GM18520 (cell line): ENCODE data around the gene CHL1.
A peak's percentile ranks its signal among the peaks of the same experiment; 100 is the strongest.
"Not testable (repeated sequence)": the region's sequence is repeated elsewhere in the genome, so short reads cannot be mapped to it uniquely, and the experiment has no call there.

Experiments
- ATAC-seq: cut with Tn5 transposase; IDR thresholded peaks from one replicate; pipeline ENCODE4 v1.9.1; 2021; ENCODE audit not compliant: unreplicated experiment

The CHL1 gene

GRCh38 chr3:330494-331115 is 134.0 kb downstream of the CHL1 start:
- ATAC-seq, result no peak

DNA sequence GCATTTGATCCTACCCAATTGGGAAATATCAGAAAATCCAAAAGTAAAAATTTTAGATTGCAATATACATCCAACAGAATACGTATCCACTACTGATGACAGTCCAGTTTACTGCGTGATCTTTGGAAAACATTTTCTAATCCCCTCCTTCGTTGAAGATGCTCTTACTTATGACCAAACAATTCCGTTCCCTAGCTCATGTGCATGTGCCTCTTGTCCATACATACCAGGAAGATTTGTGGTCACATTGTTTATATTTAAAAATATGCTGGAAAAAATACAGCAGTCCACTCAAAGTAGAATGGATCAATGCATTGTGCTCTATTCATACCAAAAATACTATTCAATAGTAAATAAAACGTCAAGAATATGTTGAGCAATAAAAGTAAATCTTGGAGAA is 135.3 kb downstream of the CHL1 start:
- ATAC-seq, result no peak

DNA sequence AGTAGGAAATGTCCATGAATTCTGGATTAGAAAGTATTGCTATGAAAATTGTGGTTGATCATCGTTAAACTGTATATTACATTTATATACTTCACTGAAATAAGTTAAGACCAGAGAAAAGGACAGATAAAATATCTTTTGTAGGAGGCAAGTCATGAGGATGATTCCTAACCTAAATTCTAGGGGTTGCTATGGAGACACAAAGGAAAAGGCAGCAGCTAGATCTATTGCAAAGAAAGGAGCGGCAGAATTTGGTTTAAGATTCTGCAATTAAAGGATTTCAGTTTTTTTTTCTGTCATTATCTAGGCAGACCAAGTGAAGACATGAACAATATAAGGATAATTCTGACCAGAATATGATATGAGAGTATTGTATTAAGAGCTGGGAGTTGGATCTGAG is 136.1 kb downstream of the CHL1 start:
- no peak for ATAC-seq

DNA sequence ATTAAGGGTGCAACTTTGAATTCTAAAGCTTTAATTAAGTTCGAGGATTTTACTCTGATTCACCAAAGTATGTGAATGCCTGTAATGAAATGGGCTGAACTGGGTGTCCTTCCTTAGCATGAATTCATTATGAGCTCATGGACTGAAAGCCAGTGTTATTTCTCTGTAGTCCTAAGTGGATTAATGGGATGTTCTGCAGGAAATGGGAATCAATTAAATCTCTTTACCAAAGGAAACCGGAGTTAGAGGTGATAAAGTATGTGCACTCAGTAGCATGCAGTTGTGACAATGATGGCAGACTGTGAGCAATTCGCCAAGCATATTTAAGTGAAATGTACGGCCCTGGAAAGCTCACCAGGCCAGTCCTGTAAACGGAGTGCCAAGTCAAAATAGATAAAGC is 138.7 kb downstream of the CHL1 start:
- ATAC-seq, result no peak

- no peak for ATAC-seq
These were observed 142.8 kb downstream of the CHL1 start for GRCh38 chr3:339351-339750.

- ATAC-seq, result no peak
These were observed 145.4 kb downstream of the CHL1 start for GRCh38 chr3:341998-342397.

- no peak for ATAC-seq
These were observed 149.6 kb downstream of the CHL1 start for GRCh38 chr3:346186-346585.

DNA sequence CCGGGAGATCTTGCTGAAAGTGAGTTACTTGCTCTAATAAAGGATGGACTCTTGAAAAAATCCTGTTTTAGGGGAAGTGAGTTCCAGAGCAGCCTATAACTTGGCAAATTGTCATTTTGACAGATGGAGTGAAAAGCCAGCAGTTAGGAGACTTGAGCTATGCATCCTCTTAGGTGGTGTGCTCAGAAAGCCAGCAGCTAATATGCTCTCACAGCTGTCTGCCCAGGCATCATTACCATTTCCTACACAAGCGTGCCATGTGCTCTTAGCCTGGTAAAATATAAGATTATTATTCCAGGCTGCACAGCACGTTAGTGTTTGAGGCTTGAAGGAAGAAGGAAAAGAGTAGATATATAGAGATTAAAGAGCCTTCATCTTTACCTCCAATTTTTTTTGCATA is 151.0 kb downstream of the CHL1 start:
- ATAC-seq, result no peak

DNA sequence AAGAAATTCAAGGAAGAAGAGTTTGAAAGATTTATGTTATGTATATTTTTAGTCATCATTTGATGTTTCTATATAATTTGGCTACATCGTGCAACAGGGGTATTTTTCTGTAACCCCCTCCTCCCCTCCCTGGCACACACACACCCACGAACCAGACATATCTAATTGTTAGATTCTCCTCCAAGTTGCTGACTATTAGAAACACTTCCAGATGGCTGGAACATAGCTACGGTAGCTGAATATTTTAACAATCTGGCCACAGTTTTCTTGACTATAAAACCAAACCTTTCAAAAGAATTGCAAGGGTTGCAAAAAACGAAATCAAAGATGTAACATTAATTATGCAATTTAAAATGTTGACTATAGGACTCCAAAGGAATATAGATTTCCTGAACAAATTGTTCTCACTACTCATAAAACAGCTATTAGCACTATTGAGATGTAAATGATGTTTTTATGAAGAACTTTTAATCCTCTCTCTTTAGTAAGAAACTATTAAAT is 154.4 kb downstream of the CHL1 start:
- no peak for ATAC-seq

DNA sequence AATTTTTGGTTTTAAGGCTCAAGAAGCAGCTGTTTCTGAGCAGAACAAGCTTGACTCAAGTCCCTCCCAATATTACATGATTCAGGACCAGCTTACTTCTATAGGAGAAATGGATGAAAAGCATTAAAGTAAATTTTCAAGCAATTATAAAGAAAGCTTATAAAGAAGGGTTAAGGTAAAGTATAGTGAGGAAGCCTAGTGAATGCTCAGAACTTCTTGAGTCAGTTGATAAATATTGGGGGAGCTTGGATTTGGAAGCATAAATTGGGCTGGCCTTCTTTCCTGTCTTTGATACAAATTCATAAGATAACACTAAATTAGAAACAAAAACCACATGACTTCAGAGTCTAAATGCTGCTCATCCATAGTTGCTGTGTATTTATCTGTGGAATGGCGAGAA is 156.0 kb downstream of the CHL1 start:
- no peak for ATAC-seq

DNA sequence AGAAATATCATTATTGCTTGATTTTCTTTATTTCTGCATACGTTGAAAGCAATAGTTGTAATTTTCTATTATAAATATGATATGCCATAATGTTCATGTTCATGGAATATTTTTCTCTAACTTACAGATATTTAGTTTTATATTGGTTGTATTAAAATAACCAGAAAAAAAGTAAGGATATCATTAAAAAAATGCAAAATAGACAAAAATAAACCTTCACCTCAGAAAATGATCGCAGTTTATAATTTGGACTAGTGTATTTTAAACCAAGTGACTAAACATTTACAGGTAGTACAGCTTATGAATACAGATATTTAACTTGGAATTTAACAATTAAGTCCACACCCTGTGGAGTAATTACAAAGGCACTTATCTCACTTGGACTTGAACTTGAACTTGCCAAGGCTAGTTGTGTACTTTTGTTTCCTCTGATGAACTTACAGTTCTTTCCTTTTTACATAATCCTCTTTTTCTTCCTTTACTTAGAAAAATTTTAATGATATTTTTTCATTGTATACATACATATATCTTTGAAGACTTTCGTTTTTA is 156.7 kb downstream of the CHL1 start:
- ATAC-seq, result no peak

- peak; percentile 56 for ATAC-seq
These were observed 157.9 kb downstream of the CHL1 start for GRCh38 chr3:354432-354831.

GRCh38 chr3:355622-356021 is 159.1 kb downstream of the CHL1 start:
- no peak for ATAC-seq

- ATAC-seq, result no peak
These were observed 160.4 kb downstream of the CHL1 start for GRCh38 chr3:356952-357351.

GRCh38 chr3:359672-360071 is 163.1 kb downstream of the CHL1 start:
- ATAC-seq, result no peak

DNA sequence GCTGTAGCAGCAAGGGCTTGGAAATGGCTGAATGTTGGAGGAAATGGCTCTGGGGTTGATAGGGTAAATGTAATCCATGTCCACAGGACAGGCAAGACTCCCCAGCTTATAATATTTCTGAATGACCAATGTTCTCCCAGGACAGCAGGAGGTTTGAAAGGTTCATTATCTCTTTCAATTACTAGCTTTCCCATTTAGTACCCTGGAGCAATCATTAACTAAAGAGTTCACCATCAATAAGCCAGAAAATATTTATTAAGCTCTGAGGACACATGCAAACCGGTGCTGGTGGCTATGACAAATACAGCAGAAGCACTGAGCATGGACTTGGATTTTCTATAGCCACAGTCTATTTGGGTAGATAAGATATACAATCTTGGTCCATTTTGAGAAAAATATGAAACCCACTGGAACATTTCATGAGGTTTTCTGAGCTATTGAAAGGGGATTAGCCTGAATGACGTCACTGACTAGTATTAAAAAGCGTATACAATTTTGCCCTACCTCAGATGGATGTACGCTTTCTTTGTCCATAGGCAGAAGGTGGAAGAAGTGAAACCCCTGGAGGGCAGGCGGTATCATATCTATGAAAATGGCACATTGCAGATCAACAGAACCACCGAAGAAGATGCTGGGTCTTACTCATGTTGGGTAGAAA is 166.2 kb downstream of the CHL1 start:
- no peak for ATAC-seq

DNA sequence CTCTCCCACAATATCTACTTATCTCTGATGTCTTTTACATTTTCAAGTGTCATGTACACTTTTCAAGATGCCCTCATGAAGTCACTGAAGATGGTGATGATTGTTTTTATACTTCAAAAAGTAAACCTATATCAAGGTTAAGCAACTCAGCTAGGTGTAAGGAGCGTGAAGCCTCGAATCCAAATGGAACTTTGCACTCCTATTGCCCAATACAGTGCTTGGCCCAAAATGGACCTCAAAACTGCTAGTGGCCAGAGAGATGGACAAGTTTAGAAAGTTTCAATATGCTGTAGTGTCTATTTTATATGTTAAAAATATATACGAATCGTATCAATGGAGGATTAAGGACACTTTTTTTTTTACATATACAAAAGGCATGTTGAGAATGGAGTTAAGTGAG is 167.7 kb downstream of the CHL1 start:
- ATAC-seq, result no peak

DNA sequence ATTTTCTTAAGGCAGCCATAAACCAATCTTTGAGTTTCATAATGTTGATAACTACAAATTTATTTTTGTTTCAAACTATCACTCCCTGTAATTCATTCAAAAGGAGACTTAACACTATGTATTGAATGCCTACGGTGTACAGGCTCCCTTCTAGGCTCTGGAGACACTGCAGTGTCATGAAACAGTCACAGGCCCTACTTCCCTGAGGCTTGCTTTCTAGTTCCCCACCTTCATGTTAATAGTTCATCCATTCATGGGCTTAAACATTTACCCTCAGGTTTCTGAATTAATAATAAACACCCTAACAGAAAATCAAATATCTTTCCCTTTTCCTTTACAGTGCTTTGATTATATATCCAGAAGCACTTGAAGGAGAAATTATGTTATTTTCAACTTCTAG is 168.7 kb downstream of the CHL1 start:
- ATAC-seq, result peak; percentile 64

DNA sequence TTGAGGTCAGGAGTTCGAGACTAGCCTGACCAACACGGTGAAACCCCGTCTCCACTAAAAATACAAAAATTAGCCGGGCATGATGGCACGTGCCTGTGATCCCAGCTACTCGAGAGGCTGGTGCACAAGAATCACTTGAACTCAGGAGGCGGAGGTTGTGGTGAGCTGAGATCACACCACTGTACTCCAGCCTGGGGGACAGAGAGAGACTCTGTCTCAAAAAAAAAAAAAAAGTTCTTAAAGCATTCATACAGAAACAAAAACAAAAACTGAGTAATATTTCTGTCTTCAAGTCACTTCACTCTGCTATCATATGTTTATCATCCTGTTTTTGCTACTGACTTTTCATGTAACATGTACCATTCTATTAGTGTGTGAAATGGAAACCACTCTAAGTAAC is 169.7 kb downstream of the CHL1 start:
- not testable (repeated sequence) for ATAC-seq

DNA sequence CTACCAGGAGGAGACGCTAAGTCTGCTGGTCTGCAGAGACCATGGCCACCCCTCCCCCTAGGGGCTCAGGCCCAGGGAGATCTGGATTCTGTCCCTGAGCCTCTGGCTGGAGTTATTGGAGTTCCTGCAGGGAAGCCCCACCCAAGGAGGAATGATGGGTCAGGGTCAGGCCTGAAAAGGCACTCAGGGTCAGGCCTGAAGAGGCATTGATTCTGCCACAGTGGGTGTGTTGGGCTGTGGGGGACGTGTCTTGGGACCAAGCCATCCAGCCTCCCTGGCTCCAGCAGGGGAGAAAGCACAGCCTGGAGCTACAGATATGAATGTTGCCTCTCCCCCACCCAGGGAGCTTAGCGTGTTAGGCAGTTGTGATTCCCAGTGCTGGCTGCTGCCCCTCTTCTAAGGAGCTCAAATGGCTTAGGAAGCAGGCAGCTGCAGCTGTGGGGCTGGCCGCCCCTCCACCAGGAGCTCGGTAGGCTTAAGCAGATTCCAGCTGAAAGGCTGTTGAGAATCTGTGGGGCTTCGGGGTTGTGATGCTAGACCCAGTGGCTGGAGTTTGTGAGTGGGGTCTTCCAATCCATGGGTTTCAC is 176.7 kb downstream of the CHL1 start:
- ATAC-seq, result no peak

DNA sequence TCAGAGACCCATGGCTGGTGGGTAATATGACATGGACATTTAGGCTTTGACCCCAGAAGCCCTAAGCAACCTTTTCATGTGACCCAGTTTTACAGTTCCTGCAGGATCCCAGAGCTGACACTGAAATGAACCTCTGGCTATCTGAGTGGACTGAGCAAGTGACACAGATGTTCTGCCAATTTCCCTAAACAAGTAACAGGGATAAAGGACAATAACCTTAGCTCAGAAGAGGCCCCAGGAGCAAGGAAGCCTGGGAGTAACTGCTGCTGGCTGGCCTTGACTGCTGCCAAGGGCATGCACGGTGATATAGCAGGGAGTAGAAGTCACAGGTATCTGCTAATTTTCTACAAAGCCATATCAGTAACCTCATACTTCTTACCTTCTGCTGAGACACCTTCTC is 177.9 kb downstream of the CHL1 start:
- no peak for ATAC-seq

GRCh38 chr3:377158-377561 is 180.6 kb downstream of the CHL1 start:
- no peak for ATAC-seq
